Endothelial cell of umbilical vein (primary cell): Measurements from ENCODE around the gene DAPK3. TPM values are rescaled to one million over a fixed set of nuclear protein-coding genes. Genes with fewer than 3 reads are reported as not detected.

ENCODE experiments used
- BruUV-seq: library from RNA; stranded (reverse); fragments of 400-500 nt; replicated peaks from 2 replicates; lab custom pipeline; 2021; lab: Mats Ljungman, UMichigan
- CTCF ChIA-PET: fragments of 300-600, 350-600 bp; sonication (Branson Sonifier 250); formaldehyde crosslinking; loops from one replicate; lab custom pipeline; 2021; ENCODE audit warnings: antibody characterized with exemption, inconsistent platforms; lab: Charles Lee
- POLR2A ChIA-PET: fragments of 300-600, 350-600 bp; sonication (Branson Sonifier 250); formaldehyde crosslinking; loops from one replicate; lab custom pipeline; 2021; ENCODE audit warnings: antibody characterized with exemption, inconsistent platforms; lab: Charles Lee
- DNase-seq: peaks from one replicate; pipeline ENCODE4 v3.0.0-alpha.2; 2011; ENCODE audit warnings: low read depth, low spot score
- FAIRE-seq: peaks from 2 replicates; lab custom pipeline; 2011; peaks lifted over from hg19 to GRCh38; lab: Jason Lieb, UNC
- H2AFZ ChIP-seq: 2 replicates; pipeline ENCODE4 v1.6.0; 2012; ENCODE audit warnings: low read depth, low read length, control low read depth, inconsistent platforms
- H3K27ac ChIP-seq: 2 replicates; pipeline ENCODE4 v1.5.1; 2011; ENCODE audit warnings: low read depth, mild to moderate bottlenecking, control low read depth, low read length, moderate library complexity; ENCODE audit not compliant: insufficient read depth
- H3K27me3 ChIP-seq, 2 experiments: 2 replicates each; pipeline versions ENCODE4 v1.6.0 to v1.6.1; 2011; ENCODE audit warnings: low read length in 2 of 2, mixed read lengths in 1 of 2; ENCODE audit not compliant: control insufficient read depth in 2 of 2, insufficient read depth in 2 of 2
- H3K36me3 ChIP-seq, 2 experiments: 2 replicates in 1 of 2; 3 replicates in 1 of 2; pipeline ENCODE4 v1.5.1; 2011; ENCODE audit warnings: low read length in 2 of 2, mild to moderate bottlenecking in 1 of 2, moderate library complexity in 1 of 2; ENCODE audit not compliant: control insufficient read depth in 2 of 2, insufficient read depth in 2 of 2; ENCODE audit errors: extremely low read depth in 1 of 2
- H3K4me1 ChIP-seq: 3 replicates; pipeline ENCODE4 v1.5.1; 2011; ENCODE audit warnings: mild to moderate bottlenecking, low read length; ENCODE audit not compliant: control insufficient read depth, insufficient read depth; ENCODE audit errors: extremely low read depth
- H3K4me2 ChIP-seq: 2 replicates; pipeline ENCODE4 v1.6.1; 2011; ENCODE audit warnings: low read length, control low read depth, mixed read lengths; ENCODE audit not compliant: insufficient read depth
- H3K4me3 ChIP-seq, 3 experiments: fragments of 200-600 bp in 1 of 3; sonication (generic), shearing (Covaris generic) in 1 of 3; replicated peaks in 1 of 3; 2 replicates each; pipeline ENCODE4 v1.5.1; 2011 to 2016; ENCODE audit warnings: control low read depth in 3 of 3, low read length in 3 of 3, mild to moderate bottlenecking in 2 of 3, inconsistent platforms in 1 of 3, low read depth in 1 of 3, moderate library complexity in 1 of 3; ENCODE audit not compliant: insufficient read depth in 1 of 3
- H3K79me2 ChIP-seq: 2 replicates; pipeline ENCODE4 v1.6.0; 2012; ENCODE audit warnings: low read length, inconsistent platforms; ENCODE audit not compliant: control insufficient read depth, insufficient read depth
- H3K9ac ChIP-seq: replicated peaks from 2 replicates; pipeline ENCODE3; 2011; ENCODE audit warnings: low read length, control low read depth; ENCODE audit not compliant: insufficient read depth; ENCODE audit errors: extremely low read depth
- H3K9me1 ChIP-seq: replicated peaks from 3 replicates; pipeline ENCODE4 v1.6.0; 2011; ENCODE audit warnings: mild to moderate bottlenecking, low read length; ENCODE audit not compliant: control insufficient read depth, insufficient read depth; ENCODE audit errors: extremely low read depth
- H3K9me3 ChIP-seq: replicated peaks from 2 replicates; pipeline ENCODE4 v1.5.1; 2012; ENCODE audit warnings: low read length, inconsistent platforms; ENCODE audit not compliant: control insufficient read depth, insufficient read depth
- H4K20me1 ChIP-seq: replicated peaks from 2 replicates; pipeline ENCODE3; 2011; ENCODE audit warnings: mild to moderate bottlenecking, low read length; ENCODE audit not compliant: control insufficient read depth, insufficient read depth; ENCODE audit errors: extremely low read depth
- EZH2 ChIP-seq: IDR thresholded peaks from 2 replicates; pipeline ENCODE4 v1.6.1; 2012; ENCODE audit warnings: borderline replicate concordance, low read depth, mild to moderate bottlenecking, moderate library complexity, low read length, inconsistent platforms; ENCODE audit not compliant: severe bottlenecking
- FOS ChIP-seq: IDR thresholded peaks from 2 replicates; pipeline ENCODE4 v1.6.1; 2011; ENCODE audit warnings: mild to moderate bottlenecking, low read length, moderate library complexity, borderline replicate concordance; ENCODE audit not compliant: insufficient read depth
- MAX ChIP-seq: IDR thresholded peaks from 2 replicates; pipeline ENCODE4 v1.6.1; 2011; ENCODE audit not compliant: insufficient read depth, insufficient read length
- POLR2A ChIP-seq: IDR thresholded peaks from 2 replicates; pipeline ENCODE4 v1.6.1; 2012; ENCODE audit warnings: low read depth, mild to moderate bottlenecking, control low read depth, low read length
- dilution Hi-C: fragments of 300-500 bp; cut with MboI; formaldehyde crosslinking; loops from one replicate; pipeline ENCODE4 v1.15.0; 2019; ENCODE audit warnings: low sequenced_read_pairs; ENCODE audit not compliant: extremely low pct_ligation_motif_present
- intact Hi-C: fragments of 100-400 bp; cut with micrococcal nuclease; formaldehyde crosslinking; loops from one replicate; pipeline ENCODE4 v1.10.0; 2022
- polyA plus RNA-seq, 4 experiments: library from polyadenylated mRNA; depleted of rRNA in 3 of 4; stranded (reverse) in 3 of 4; unstranded in 1 of 4; fragments of >200 nt; gene quantifications; 2 replicates each; pipeline versions ENCODE4 v1.2.1 to v1.2.3, GENCODE V29; 2011 to 2012; ENCODE audit warnings: missing spikeins in 1 of 4
- total RNA-seq: library from RNA; stranded (reverse); gene quantifications from 2 replicates; pipeline ENCODE4 v1.2.3, GENCODE V29; 2021

Gene DAPK3
- total and polyA plus RNA-seq, 2 donors (not counting 3 experiments of a cell fraction or from before 2014, with no cell fraction given) = 157 to 175 TPM

GRCh38 chr19:3936506-3937442, 34.1 kb downstream of the DAPK3 start:
- no peaks in the 10 kb centered on the region for H3K36me3 ChIP-seq
- DNase-seq (no peak), FAIRE-seq (no peak)
- H3K9me3 ChIP-seq = no peaks in the 10 kb centered on the region
- no peak overlapping the region for H3K27ac ChIP-seq
- no peaks in the 10 kb centered on the region for H3K4me1 ChIP-seq
- H3K27me3 ChIP-seq = peaks cover 9 to 18% of the 10 kb centered on the region in 2 experiments
- no peaks in the 10 kb centered on the region for H4K20me1 ChIP-seq
- no peak overlapping the region for H3K4me3 ChIP-seq
- no peaks in the 10 kb centered on the region for H3K9me1 ChIP-seq
- BruUV-seq = no TSS peak
- H3K79me2 ChIP-seq = no peaks in the 10 kb centered on the region
- intact Hi-C loops (no loop called here), dilution Hi-C loops (no loop called here)
- TF ChIP-seq EZH2 (no peak), FOS (no peak), MAX (no peak), POLR2A (no peak)
- no peak overlapping the region for H3K4me2 ChIP-seq
- CTCF ChIA-PET = interaction anchor here (1.0 kb wide), 1 partner anchor 115 kb away, joined by 3 read pairs; no protein-coding TSS in a partner anchor
- POLR2A ChIA-PET = no interaction called here
- no peak overlapping the region for H2AFZ ChIP-seq
- no peak overlapping the region for H3K9ac ChIP-seq
